ENCODE measurements around the gene CNDP2. TPM values are rescaled to one million over a fixed set of nuclear protein-coding genes. Genes with fewer than 3 reads are reported as not detected.

Gene CNDP2
- total and polyA plus RNA-seq, 2 experiments from 2014 or later: 95.7 to 135 TPM

GRCh38 chr18:74520096-74520833 lies 24.1 kb downstream of the CNDP2 start:
- Histone ChIP-seq H3K4me1 (ENCODE audit: insufficient read depth) (peaks cover 5% of the 10 kb centered on the region), H3K9me3 (ENCODE audit: low read depth) (no peaks in the 10 kb centered on the region)
- 89% methylated on average over 14 of the region's 14 CpGs for WGBS (ENCODE audit: low lambda C conversion rate, missing lambda C conversion rate)

GRCh38 chr18:74521068-74521725 lies 25.0 kb downstream of the CNDP2 start:
- 95% methylated on average over 15 of the region's 15 CpGs for WGBS (ENCODE audit: low lambda C conversion rate, missing lambda C conversion rate)
- Histone ChIP-seq H3K36me3 (replicated peaks; ENCODE audit: insufficient read depth, low read depth) (no peaks in the 10 kb centered on the region), H3K79me2 (no peaks in the 10 kb centered on the region), H3K9me2 (replicated peaks; ENCODE audit: insufficient read depth) (no peaks in the 10 kb centered on the region), H3K4me3 (no peak overlapping the region), H3K9me3 (ENCODE audit: low read depth) (no peaks in the 10 kb centered on the region), H2AFZ (no peak overlapping the region), H3K4me1 (ENCODE audit: insufficient read depth) (peaks cover 5% of the 10 kb centered on the region), H3K27me3 (no peaks in the 10 kb centered on the region), H3K4me2 (no peak overlapping the region), H4K20me1 (ENCODE audit: insufficient read depth, poor library complexity, severe bottlenecking) (no peaks in the 10 kb centered on the region), H3K27ac (no peak overlapping the region)
- TF ChIP-seq EZH2 (IDR thresholded peaks at IDR 0.05; ENCODE audit: borderline replicate concordance) (no peak), EZH2phosphoT487 (IDR thresholded peaks at IDR 0.05; ENCODE audit: low read depth, severe bottlenecking, unreplicated experiment) (no peak), CTCF (IDR thresholded peaks at IDR 0.05; ENCODE audit: poor library complexity) (no peak)
- no peak for DNase-seq (ENCODE audit: low spot score)

More at GRCh38 chr18:74520096-74520833, 24.1 kb downstream of the CNDP2 start:
- no peaks in the 10 kb centered on the region for H3K36me3 ChIP-seq (replicated peaks; ENCODE audit: insufficient read depth, low read depth)
- H3K4me2 ChIP-seq: no peak overlapping the region
- H3K4me3 ChIP-seq: no peak overlapping the region
- H3K27me3 ChIP-seq: no peaks in the 10 kb centered on the region
- no peak overlapping the region for H3K27ac ChIP-seq
- H3K9me2 ChIP-seq (replicated peaks; ENCODE audit: insufficient read depth): no peaks in the 10 kb centered on the region
- no peak overlapping the region for H2AFZ ChIP-seq
- H4K20me1 ChIP-seq (ENCODE audit: insufficient read depth, poor library complexity, severe bottlenecking): no peaks in the 10 kb centered on the region
- TF ChIP-seq CTCF (IDR thresholded peaks at IDR 0.05; ENCODE audit: poor library complexity): no peak
- no peak for TF ChIP-seq EZH2 (IDR thresholded peaks at IDR 0.05; ENCODE audit: borderline replicate concordance)
- no peak for TF ChIP-seq EZH2phosphoT487 (IDR thresholded peaks at IDR 0.05; ENCODE audit: low read depth, severe bottlenecking, unreplicated experiment)
- DNase-seq (ENCODE audit: low spot score): no peak
- H3K79me2 ChIP-seq: no peaks in the 10 kb centered on the region

- DNase-seq (ENCODE audit: low spot score): no peak
- H2AFZ ChIP-seq: no peak overlapping the region
- H3K4me3 ChIP-seq: no peak overlapping the region
- no peaks in the 10 kb centered on the region for H3K27me3 ChIP-seq
- no peaks in the 10 kb centered on the region for H3K4me1 ChIP-seq (ENCODE audit: insufficient read depth)
- 89% methylated on average over 23 of the region's 23 CpGs for WGBS (ENCODE audit: low lambda C conversion rate, missing lambda C conversion rate)
- H3K79me2 ChIP-seq: no peaks in the 10 kb centered on the region
- TF ChIP-seq EZH2 (IDR thresholded peaks at IDR 0.05; ENCODE audit: borderline replicate concordance) (no peak), CTCF (IDR thresholded peaks at IDR 0.05; ENCODE audit: poor library complexity) (no peak), EZH2phosphoT487 (IDR thresholded peaks at IDR 0.05; ENCODE audit: low read depth, severe bottlenecking, unreplicated experiment) (no peak)
- H3K9me2 ChIP-seq (replicated peaks; ENCODE audit: insufficient read depth): no peaks in the 10 kb centered on the region
- H3K36me3 ChIP-seq (replicated peaks; ENCODE audit: insufficient read depth, low read depth): no peaks in the 10 kb centered on the region
- H3K27ac ChIP-seq: no peak overlapping the region
- H3K4me2 ChIP-seq: no peak overlapping the region
- H4K20me1 ChIP-seq (ENCODE audit: insufficient read depth, poor library complexity, severe bottlenecking): no peaks in the 10 kb centered on the region
- no peaks in the 10 kb centered on the region for H3K9me3 ChIP-seq (ENCODE audit: low read depth)
These were observed 26.7 kb downstream of the CNDP2 start for GRCh38 chr18:74522635-74523548.

All from hepatocyte (in vitro differentiated cells).